HS-5 (cell line): ENCODE results near the gene CAT.

ENCODE experiments used
- DNase-seq: peaks from one replicate; pipeline ENCODE4 v3.0.0-alpha.2; 2012; ENCODE audit warnings: low read depth

CAT gene

DNA sequence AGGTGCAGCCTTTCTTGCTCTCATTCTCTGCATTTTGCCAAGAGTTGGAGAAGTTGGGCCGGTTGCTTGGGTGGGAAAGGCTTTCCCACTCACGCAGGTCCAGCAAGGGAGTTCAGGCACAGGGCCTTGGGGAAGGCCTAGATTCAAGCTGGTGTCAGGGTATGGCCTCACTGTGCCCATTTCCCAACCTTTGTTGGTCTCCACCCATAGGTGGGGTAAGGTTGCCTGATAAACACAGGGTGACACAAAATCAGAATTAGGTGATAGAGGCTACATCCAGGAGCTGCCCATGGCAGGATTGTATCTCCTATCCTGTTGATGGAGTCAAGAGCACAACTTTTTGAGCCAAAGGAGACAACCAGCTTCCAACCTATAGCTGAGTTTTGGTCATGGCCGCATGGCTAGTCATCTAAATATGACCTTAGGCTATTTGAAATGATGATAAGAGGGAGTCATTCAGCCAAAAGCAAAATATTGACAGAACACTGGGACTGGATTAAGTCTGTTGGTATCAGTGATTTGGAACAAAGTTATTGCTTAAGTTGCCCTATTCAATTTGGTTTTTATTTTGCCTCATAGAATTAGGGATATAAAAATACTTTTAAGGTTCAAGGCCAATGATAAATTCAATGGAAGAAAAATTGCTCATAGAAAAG is 20.9 kb downstream of the CAT start:
- no peak for DNase-seq

GRCh38 chr11:34460278-34460677 is 21.5 kb downstream of the CAT start:
- DNase-seq = no peak

DNA sequence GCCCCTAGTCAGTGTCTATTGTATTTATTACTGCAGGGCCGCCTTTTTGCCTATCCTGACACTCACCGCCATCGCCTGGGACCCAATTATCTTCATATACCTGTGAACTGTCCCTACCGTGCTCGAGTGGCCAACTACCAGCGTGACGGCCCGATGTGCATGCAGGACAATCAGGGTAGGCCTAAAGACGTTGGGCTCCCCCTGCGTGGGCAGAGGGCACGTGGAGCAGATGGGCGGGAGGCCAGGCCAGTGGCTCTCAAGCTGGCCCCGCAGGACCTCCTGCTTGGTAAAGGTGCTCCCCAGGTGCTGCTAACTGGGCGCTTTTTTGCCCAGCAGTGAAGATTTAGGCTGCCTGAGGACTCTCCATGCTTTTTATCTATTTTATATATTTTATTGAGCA is 22.5 kb downstream of the CAT start:
- DNase-seq = no peak

GRCh38 chr11:34464591-34465051 is 25.9 kb downstream of the CAT start:
- DNase-seq = no peak

GRCh38 chr11:34466802-34467488 is 28.2 kb downstream of the CAT start:
- no peak for DNase-seq

- DNase-seq = no peak
These were observed 29.6 kb downstream of the CAT start for GRCh38 chr11:34468209-34468841.

DNA sequence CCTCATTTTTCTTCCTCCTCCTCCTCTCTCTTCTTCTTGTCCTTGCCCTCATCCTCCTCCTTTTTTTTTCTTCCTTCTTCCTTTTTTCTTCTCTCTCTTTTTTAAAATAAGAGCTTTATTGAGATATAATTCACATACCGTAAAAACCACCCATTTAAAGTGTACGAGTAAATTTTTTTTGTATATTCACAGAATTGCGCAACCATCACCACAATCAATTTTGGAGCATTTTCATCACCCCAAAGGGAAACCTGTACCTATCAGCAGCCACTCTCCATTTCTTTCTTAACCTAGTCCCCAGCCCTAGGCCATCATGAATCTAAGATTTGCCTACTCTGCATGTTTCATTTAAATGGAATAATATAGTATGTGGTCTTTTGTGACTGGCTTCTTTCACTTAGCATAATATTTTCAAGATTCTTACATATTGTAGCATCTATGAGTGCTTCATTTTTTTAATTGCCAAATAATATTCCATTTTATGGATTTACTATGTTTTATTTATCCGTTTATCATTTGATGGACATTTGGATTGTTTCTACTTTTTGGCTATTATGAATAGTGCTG is 35.0 kb downstream of the CAT start:
- DNase-seq = no peak

DNA sequence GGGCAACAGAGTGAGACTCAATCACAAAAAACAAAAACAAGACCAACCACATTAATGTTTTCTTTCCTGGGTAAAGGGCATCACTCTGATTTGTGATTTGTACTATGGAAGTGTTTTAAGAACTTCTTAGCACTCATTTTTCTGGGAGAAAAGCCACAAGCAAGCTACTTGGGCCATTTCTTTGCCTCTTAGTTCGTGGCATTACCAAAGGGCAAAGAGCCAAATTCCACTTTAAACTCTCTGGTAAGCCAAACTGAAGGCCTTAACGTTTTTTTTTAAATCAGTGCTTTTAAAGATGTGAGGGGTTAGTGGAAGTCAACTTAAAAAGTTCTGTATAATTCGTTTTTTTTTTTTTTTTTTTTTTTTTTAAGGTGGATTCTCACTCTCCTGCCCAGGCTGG is 36.9 kb downstream of the CAT start:
- DNase-seq = no peak

GRCh38 chr11:34476849-34477248 is 38.1 kb downstream of the CAT start:
- DNase-seq = no peak

- DNase-seq = no peak
These were observed 40.3 kb downstream of the CAT start for GRCh38 chr11:34478845-34479663.

GRCh38 chr11:34480314-34480713 is 41.6 kb downstream of the CAT start:
- DNase-seq = no peak

GRCh38 chr11:34481307-34481706 is 42.6 kb downstream of the CAT start:
- no peak for DNase-seq

GRCh38 chr11:34483106-34483874 is 44.6 kb downstream of the CAT start:
- no peak for DNase-seq

GRCh38 chr11:34487430-34487829 is 48.7 kb downstream of the CAT start:
- no peak for DNase-seq

GRCh38 chr11:34488855-34489557 is 50.3 kb downstream of the CAT start:
- no peak for DNase-seq

GRCh38 chr11:34490304-34490703 is 51.6 kb downstream of the CAT start:
- DNase-seq = no peak

DNA sequence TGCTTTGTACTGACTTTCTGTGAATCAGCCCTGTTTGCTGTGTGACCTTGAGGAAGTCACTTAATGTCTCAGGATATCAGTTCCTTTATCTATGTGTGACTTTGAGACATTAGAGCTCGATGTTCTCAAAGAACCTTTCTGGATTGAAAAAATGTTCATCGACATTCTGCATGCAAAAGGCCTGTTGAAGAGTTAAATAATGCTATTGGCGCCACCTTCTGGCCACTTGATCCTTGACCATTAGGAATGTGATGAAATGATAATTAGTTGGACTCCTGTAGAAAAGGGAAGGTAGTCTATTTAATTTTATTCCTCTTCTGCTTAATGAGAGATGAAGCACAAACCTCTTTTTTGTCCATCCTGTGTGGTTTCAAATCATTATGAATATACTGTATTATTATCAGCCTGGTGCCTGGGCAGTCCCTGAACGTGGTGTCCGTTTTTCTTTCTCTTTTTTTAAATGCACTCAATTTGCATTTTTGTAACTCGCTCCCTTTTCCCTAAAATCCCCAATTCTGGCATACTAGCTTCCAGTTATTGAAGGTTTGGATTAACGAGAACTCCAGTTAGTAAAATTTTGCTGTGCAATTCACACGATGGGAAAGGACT is 54.2 kb downstream of the CAT start:
- peak; percentile 42 for DNase-seq

- DNase-seq = no peak
These were observed 54.7 kb downstream of the CAT start for GRCh38 chr11:34493468-34493867.

- no peak for DNase-seq
These were observed 55.3 kb downstream of the CAT start for GRCh38 chr11:34493926-34494595.

GRCh38 chr11:34495239-34495723 is 56.5 kb downstream of the CAT start:
- DNase-seq = no peak
